Keratinocyte (primary cell): ENCODE results near the gene GALNT13. TPM values are rescaled to one million over a fixed set of nuclear protein-coding genes. Genes with fewer than 3 reads are reported as not detected.

Experiments used
- DNase-seq: peaks from one replicate; pipeline ENCODE4 v3.0.0-alpha.2; 2011; ENCODE audit warnings: low read depth, missing footprints, low spot score
- FAIRE-seq: peaks from 2 replicates; lab custom pipeline; 2011; peaks lifted over from hg19 to GRCh38; lab: Jason Lieb, UNC
- H2AFZ ChIP-seq: 2 replicates; pipeline ENCODE4 v1.6.0; 2012; ENCODE audit warnings: low read length, control low read depth, inconsistent platforms; ENCODE audit not compliant: control insufficient read depth
- H3K27ac ChIP-seq: 2 replicates; pipeline ENCODE4 v1.5.1; 2011; ENCODE audit warnings: low read length; ENCODE audit not compliant: control insufficient read depth, insufficient read depth
- H3K27me3 ChIP-seq: 3 replicates; pipeline ENCODE4 v1.6.0; 2011; ENCODE audit warnings: low read length; ENCODE audit not compliant: control insufficient read depth, insufficient read depth; ENCODE audit errors: extremely low read depth
- H3K36me3 ChIP-seq, 2 experiments: 2 replicates in 1 of 2; 3 replicates in 1 of 2; pipeline ENCODE4 v1.5.1; 2011; ENCODE audit warnings: low read length in 2 of 2, mild to moderate bottlenecking in 1 of 2; ENCODE audit not compliant: control insufficient read depth in 2 of 2, insufficient read depth in 2 of 2; ENCODE audit errors: extremely low read depth in 1 of 2
- H3K4me1 ChIP-seq: 3 replicates; pipeline ENCODE4 v1.5.1; 2011; ENCODE audit warnings: low read length; ENCODE audit not compliant: control insufficient read depth, insufficient read depth; ENCODE audit errors: extremely low read depth
- H3K4me2 ChIP-seq: 3 replicates; pipeline ENCODE4 v1.6.0; 2011; ENCODE audit warnings: low read depth, low read length; ENCODE audit not compliant: control insufficient read depth, insufficient read depth; ENCODE audit errors: extremely low read depth
- H3K4me3 ChIP-seq, 3 experiments: fragments of 200-600 bp in 1 of 3; sonication (generic) in 1 of 3; 2 replicates in 2 of 3; 3 replicates in 1 of 3; pipeline ENCODE4 v1.5.1; 2011 to 2016; ENCODE audit warnings: low read length in 3 of 3, mild to moderate bottlenecking in 3 of 3, control low read depth in 2 of 3, inconsistent platforms in 1 of 3, low read depth in 1 of 3, mixed read lengths in 1 of 3, mixed run types in 1 of 3, moderate library complexity in 1 of 3; ENCODE audit not compliant: control insufficient read depth in 2 of 3, insufficient read depth in 2 of 3; ENCODE audit errors: extremely low read depth in 1 of 3
- H3K79me2 ChIP-seq: 2 replicates; pipeline ENCODE4 v1.6.0; 2012; ENCODE audit warnings: low read length; ENCODE audit not compliant: control insufficient read depth, insufficient read depth
- H3K9ac ChIP-seq: 3 replicates; pipeline ENCODE4 v1.6.0; 2011; ENCODE audit warnings: low read length; ENCODE audit not compliant: control insufficient read depth, insufficient read depth; ENCODE audit errors: extremely low read depth
- H3K9me1 ChIP-seq: 3 replicates; pipeline ENCODE4 v1.6.0; 2011; ENCODE audit warnings: low read length; ENCODE audit not compliant: control insufficient read depth, insufficient read depth; ENCODE audit errors: extremely low read depth
- H3K9me3 ChIP-seq: 2 replicates; pipeline ENCODE4 v1.5.1; 2012; ENCODE audit warnings: low read depth, low read length; ENCODE audit not compliant: control insufficient read depth
- H4K20me1 ChIP-seq: 3 replicates; pipeline ENCODE4 v1.6.0; 2011; ENCODE audit warnings: low read length; ENCODE audit not compliant: control insufficient read depth, insufficient read depth; ENCODE audit errors: extremely low read depth
- EZH2 ChIP-seq: IDR thresholded peaks from one replicate; pipeline ENCODE4 v1.6.1; 2012; ENCODE audit warnings: inconsistent platforms, mild to moderate bottlenecking, low read length, moderate library complexity
- dilution Hi-C: fragments of 300-500 bp; cut with MboI; formaldehyde crosslinking; loops from one replicate; pipeline ENCODE4 v1.7.0; 2020; ENCODE audit warnings: low sequenced_read_pairs; ENCODE audit not compliant: extremely low pct_ligation_motif_present
- polyA plus RNA-seq, 5 experiments: library from polyadenylated mRNA; depleted of rRNA in 3 of 5; stranded (reverse) in 3 of 5; stranded (forward) in 1 of 5; unstranded in 1 of 5; fragments of >200 nt; gene quantifications; 1 replicate in 1 of 5; 2 replicates in 3 of 5; 3 replicates in 1 of 5; pipeline versions ENCODE4 v1.2.1 to v1.2.3, GENCODE V29; 2011 to 2012; ENCODE audit warnings: missing spikeins in 2 of 5, low read depth in 1 of 5, low replicate concordance in 1 of 5
- TF ChIP-seq, protein P1 (sequence below), 3 experiments: IDR thresholded peaks in 1 of 3; conservative IDR thresholded peaks in 1 of 3; optimal IDR thresholded peaks in 1 of 3; 2 replicates in 2 of 3; 3 replicates in 1 of 3; pipeline versions ENCODE3 to v1.5.1; 2011; ENCODE audit warnings: low read length in 3 of 3, mild to moderate bottlenecking in 3 of 3, moderate library complexity in 2 of 3, control low read depth in 1 of 3, inconsistent platforms in 1 of 3; ENCODE audit not compliant: insufficient read depth in 2 of 3; ENCODE audit errors: extremely low read depth in 1 of 3

GALNT13 gene
- polyA plus RNA-seq, 1 donor (not counting 4 experiments of a cell fraction or from before 2014, with no cell fraction given) = not detected

DNA sequence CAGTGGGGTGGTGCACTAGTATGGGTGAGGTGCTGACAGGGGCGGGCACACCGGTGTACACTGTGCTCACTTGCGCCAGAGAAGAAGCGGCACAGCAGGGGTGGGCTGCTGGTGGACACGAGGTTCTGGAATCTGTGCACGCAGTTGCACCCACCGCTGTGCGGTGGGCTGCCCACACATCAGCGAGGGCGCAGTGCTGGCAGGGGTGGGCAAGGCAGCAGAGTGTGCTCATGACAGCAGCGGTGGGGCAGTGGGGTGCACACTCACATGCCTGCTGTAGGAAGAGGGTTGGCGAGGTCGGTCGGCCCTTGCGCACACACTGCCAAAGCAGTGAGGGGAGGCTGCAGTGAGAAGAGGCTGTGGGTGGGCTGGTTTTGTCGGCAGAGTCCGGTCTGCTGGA, 141.8 kb downstream of the GALNT13 start:
- dilution Hi-C loops = no loop called here
- no peaks in the 10 kb centered on the region for H4K20me1 ChIP-seq
- FAIRE-seq = no peak

GRCh38 chr2:154015233-154015632, 143.5 kb downstream of the GALNT13 start:
- Histone ChIP-seq H3K9me1 (no peaks in the 10 kb centered on the region), H3K79me2 (no peaks in the 10 kb centered on the region), H4K20me1 (no peaks in the 10 kb centered on the region), H3K27me3 (no peaks in the 10 kb centered on the region), H3K9me3 (peaks cover 6% of the 10 kb centered on the region), H3K4me2 (no peak overlapping the region), H3K9ac (no peak overlapping the region), H3K4me1 (no peaks in the 10 kb centered on the region), H3K27ac (no peak overlapping the region), H3K36me3 (no peaks in the 10 kb centered on the region), H2AFZ (no peak overlapping the region), H3K4me3 (no peak overlapping the region)
- no peak for TF ChIP-seq EZH2
- TF ChIP-seq, protein P1, sequence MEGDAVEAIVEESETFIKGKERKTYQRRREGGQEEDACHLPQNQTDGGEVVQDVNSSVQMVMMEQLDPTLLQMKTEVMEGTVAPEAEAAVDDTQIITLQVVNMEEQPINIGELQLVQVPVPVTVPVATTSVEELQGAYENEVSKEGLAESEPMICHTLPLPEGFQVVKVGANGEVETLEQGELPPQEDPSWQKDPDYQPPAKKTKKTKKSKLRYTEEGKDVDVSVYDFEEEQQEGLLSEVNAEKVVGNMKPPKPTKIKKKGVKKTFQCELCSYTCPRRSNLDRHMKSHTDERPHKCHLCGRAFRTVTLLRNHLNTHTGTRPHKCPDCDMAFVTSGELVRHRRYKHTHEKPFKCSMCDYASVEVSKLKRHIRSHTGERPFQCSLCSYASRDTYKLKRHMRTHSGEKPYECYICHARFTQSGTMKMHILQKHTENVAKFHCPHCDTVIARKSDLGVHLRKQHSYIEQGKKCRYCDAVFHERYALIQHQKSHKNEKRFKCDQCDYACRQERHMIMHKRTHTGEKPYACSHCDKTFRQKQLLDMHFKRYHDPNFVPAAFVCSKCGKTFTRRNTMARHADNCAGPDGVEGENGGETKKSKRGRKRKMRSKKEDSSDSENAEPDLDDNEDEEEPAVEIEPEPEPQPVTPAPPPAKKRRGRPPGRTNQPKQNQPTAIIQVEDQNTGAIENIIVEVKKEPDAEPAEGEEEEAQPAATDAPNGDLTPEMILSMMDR (optimal IDR thresholded peaks at IDR 0.05 in 1 of 3, IDR thresholded peaks at IDR 0.05 in 1 of 3, conservative IDR thresholded peaks at IDR 0.05 in 1 of 3; ENCODE audit: extremely low read depth in 1 of 3, insufficient read depth in 2 of 3, low read length in 3 of 3) = no peak
- dilution Hi-C loops = no loop called here
- no peak for FAIRE-seq
- no peak for DNase-seq

More for the DNA sequence above, 141.8 kb downstream of the GALNT13 start:
- H3K4me2 ChIP-seq = no peak overlapping the region
- no peak overlapping the region for H3K27ac ChIP-seq
- H3K27me3 ChIP-seq = no peaks in the 10 kb centered on the region
- no peak for DNase-seq
- H3K9me3 ChIP-seq = peaks cover 6% of the 10 kb centered on the region
- no peaks in the 10 kb centered on the region for H3K4me1 ChIP-seq
- no peak overlapping the region for H2AFZ ChIP-seq
- TF ChIP-seq, protein P1 (optimal IDR thresholded peaks at IDR 0.05 in 1 of 3, IDR thresholded peaks at IDR 0.05 in 1 of 3, conservative IDR thresholded peaks at IDR 0.05 in 1 of 3; ENCODE audit: extremely low read depth in 1 of 3, insufficient read depth in 2 of 3, low read length in 3 of 3) = no peak
- no peak for TF ChIP-seq EZH2
- no peak overlapping the region for H3K9ac ChIP-seq
- H3K9me1 ChIP-seq = no peaks in the 10 kb centered on the region
- H3K4me3 ChIP-seq = no peak overlapping the region
- H3K36me3 ChIP-seq = no peaks in the 10 kb centered on the region
- no peaks in the 10 kb centered on the region for H3K79me2 ChIP-seq
